GM11168 (cell line): ENCODE data around the gene FBF1.

Experiments used
- in situ Hi-C: fragments of 300-500 bp; cut with MboI; formaldehyde crosslinking; loops from one replicate; pipeline ENCODE4 v1.12.0; 2022; ENCODE audit warnings: low sequenced_read_pairs; ENCODE audit not compliant: unreplicated experiment

The FBF1 gene

GRCh38 chr17:75919611-75920010 lies 21.2 kb downstream of the FBF1 start:
- in situ Hi-C loops = loop anchor here (10.0 to 25.0 kb wide), 2 partner anchors 85 to 393 kb away; partner anchors contain the start of genes CDK3 and QRICH2

GRCh38 chr17:75917917-75918445 lies 22.9 kb downstream of the FBF1 start:
- in situ Hi-C loops = loop anchor here (10.0 to 25.0 kb wide), 2 partner anchors 87 to 394 kb away; partner anchors contain the start of genes CDK3 and QRICH2

- in situ Hi-C loops = loop anchor here (10.0 to 25.0 kb wide), 2 partner anchors 87 to 395 kb away; partner anchors contain the start of genes CDK3 and QRICH2
Measured at GRCh38 chr17:75917141-75917916, 23.5 kb downstream of the FBF1 start.

- in situ Hi-C loops = loop anchor here (10.0 to 25.0 kb wide), 2 partner anchors 90 to 397 kb away; partner anchors contain the start of genes CDK3 and QRICH2
Measured at GRCh38 chr17:75915268-75915667, 25.6 kb downstream of the FBF1 start.

GRCh38 chr17:75914643-75915267 lies 26.1 kb downstream of the FBF1 start:
- in situ Hi-C loops = loop anchor here (10.0 to 25.0 kb wide), 2 partner anchors 90 to 398 kb away; partner anchors contain the start of genes CDK3 and QRICH2

- in situ Hi-C loops = loop anchor here (10.0 to 25.0 kb wide), 2 partner anchors 91 to 399 kb away; partner anchors contain the start of genes CDK3 and QRICH2
Measured at GRCh38 chr17:75913537-75914210, 27.2 kb downstream of the FBF1 start.

- in situ Hi-C loops = loop anchor here (10.0 to 25.0 kb wide), 2 partner anchors 94 to 402 kb away; partner anchors contain the start of genes CDK3 and QRICH2
Measured at GRCh38 chr17:75910699-75911098, 30.1 kb downstream of the FBF1 start.

- in situ Hi-C loops = loop anchor here (10.0 to 25.0 kb wide), 2 partner anchors 95 to 402 kb away; partner anchors contain the start of genes CDK3 and QRICH2
Measured at GRCh38 chr17:75909812-75910274, 31.0 kb downstream of the FBF1 start.

GRCh38 chr17:75909051-75909811 lies 31.6 kb downstream of the FBF1 start:
- in situ Hi-C loops = loop anchor here (25.0 kb wide), 1 partner anchor 403 kb away; the partner anchor contains the start of gene QRICH2

- in situ Hi-C loops = loop anchor here (25.0 kb wide), 1 partner anchor 404 kb away; the partner anchor contains the start of gene QRICH2
Measured at GRCh38 chr17:75908201-75908600, 32.6 kb downstream of the FBF1 start.

GRCh38 chr17:75906143-75906884 lies 34.5 kb downstream of the FBF1 start:
- in situ Hi-C loops = loop anchor here (25.0 kb wide), 1 partner anchor 406 kb away; the partner anchor contains the start of gene QRICH2

- in situ Hi-C loops = loop anchor here (25.0 kb wide), 1 partner anchor 407 kb away; the partner anchor contains the start of gene QRICH2
Measured at GRCh38 chr17:75904749-75905521, 35.9 kb downstream of the FBF1 start, which contains the start of gene MRPL38. Gene MRPL38 (minus strand): TSS chr17:75904884. CDS start chr17:75904875, 9 bp downstream.

- in situ Hi-C loops = loop anchor here (25.0 kb wide), 1 partner anchor 410 kb away; the partner anchor contains the start of gene QRICH2
Measured at GRCh38 chr17:75902406-75902805, 38.4 kb downstream of the FBF1 start.

- in situ Hi-C loops = loop anchor here (25.0 kb wide), 1 partner anchor 411 kb away; the partner anchor contains the start of gene QRICH2
Measured at GRCh38 chr17:75901727-75902126, 39.1 kb downstream of the FBF1 start.

- in situ Hi-C loops = loop anchor here (25.0 kb wide), 1 partner anchor 411 kb away; the partner anchor contains the start of gene QRICH2
Measured at GRCh38 chr17:75900691-75901533, 39.9 kb downstream of the FBF1 start.
